Measurements from ENCODE around the gene LRRC23.
A peak's percentile ranks its signal among the peaks of the same experiment; 100 is the strongest.
"Not testable (repeated sequence)": the region's sequence is repeated elsewhere in the genome, so short reads cannot be mapped to it uniquely, and the experiment has no call there.

LRRC23 gene

DNA sequence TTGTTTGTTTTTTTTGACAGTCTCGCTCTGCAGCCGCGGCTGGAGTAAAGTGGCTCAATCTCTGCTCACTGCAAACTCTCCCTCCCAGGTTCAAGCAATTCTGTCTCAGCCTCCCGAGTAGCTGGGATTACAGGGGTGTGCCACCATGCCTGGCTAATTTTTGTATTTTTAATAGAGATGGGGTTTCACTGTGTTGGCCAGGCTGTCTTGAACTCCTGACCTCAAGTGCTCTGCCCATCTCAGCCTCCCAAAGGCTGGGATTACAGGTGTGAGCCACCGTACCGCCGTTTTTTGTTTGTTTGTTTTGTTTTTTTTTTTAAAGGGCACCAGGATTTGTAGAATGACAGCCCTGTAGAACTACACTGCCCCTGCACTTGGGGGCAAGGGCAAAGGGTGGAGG, 15.8 kb upstream of the LRRC23 start:
- H4K91ac ChIP-seq (ENCODE audit: low read depth, low read length); H3K4ac ChIP-seq (ENCODE audit: low read depth, low read length): not testable (repeated sequence)

DNA sequence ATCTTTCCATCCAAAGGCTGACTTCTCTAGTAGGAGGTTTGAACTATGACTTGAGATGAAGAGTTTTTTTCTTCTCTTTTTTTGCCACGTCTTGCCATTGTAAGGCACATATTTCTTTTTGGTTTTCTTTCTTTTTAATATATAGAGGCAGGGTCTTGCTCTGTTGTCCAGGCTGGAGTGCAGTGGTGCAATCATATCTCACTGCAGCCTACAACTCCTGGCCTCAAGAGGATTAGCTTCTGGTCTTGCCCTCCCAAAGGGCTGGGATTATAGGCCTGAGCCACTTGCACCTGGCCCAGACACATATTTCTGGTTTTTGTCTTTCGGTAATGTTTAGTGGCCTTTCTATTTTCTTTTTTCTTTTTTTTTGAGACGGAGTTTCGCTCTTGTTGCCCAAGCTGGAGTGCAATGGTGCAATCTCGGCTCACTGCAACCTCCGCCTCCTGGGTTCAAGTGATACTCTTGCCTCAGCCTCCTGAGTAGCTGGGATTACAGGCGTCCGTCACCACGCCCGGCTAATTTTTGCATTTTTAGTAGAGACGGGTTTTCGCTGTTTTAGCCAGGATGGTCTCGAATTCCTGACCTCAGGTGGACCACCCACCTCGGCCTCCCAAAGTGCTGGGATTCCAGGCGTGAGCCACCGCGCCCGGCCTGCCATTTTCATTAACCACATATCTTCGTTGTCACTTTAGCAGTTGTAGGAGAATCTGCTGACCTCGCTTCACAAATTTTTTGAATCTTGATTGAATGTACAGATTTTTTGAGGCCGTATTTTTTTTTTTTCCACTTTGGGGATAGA, 14.6 kb upstream of the LRRC23 start:
- H3K23ac ChIP-seq (ENCODE audit: low read length); H2BK120ac ChIP-seq (ENCODE audit: insufficient read depth, low read length, poor library complexity); H3K4me1 ChIP-seq (ENCODE audit: control insufficient read depth in 1 of 2, insufficient read depth in 2 of 2, low read length in 2 of 2); H2AK5ac ChIP-seq (ENCODE audit: low read length); H3K9me3 ChIP-seq (ENCODE audit: insufficient read depth, low read depth, low read length); H3K4ac ChIP-seq (ENCODE audit: low read depth, low read length); H2AFZ ChIP-seq (ENCODE audit: insufficient read depth, low read length, poor library complexity); H3K9ac ChIP-seq (ENCODE audit: low read length); H3K4me2 ChIP-seq (ENCODE audit: low read length); H4K12ac ChIP-seq (ENCODE audit: low read depth, low read length); H3K4me3 ChIP-seq (ENCODE audit: low read depth, low read length); H3K14ac ChIP-seq (ENCODE audit: low read length); H3K27me3 ChIP-seq (ENCODE audit: insufficient read depth, low read length); H3K18ac ChIP-seq (ENCODE audit: low read length); H3K79me2 ChIP-seq (ENCODE audit: control insufficient read depth, insufficient read depth, low read length, poor library complexity); H3K36me3 ChIP-seq (ENCODE audit: control insufficient read depth in 1 of 2, insufficient read depth in 2 of 2, low read length in 2 of 2); H4K8ac ChIP-seq (ENCODE audit: low read depth, low read length); H2BK5ac ChIP-seq (ENCODE audit: low read depth, low read length, poor library complexity): not testable (repeated sequence)
- Histone ChIP-seq H3K27ac (ENCODE audit: low read depth, low read length) (peak overlapping the region; percentile 94), H2BK12ac (ENCODE audit: low read length) (peak overlapping the region; percentile 73), H4K91ac (ENCODE audit: low read depth, low read length) (peak overlapping the region; percentile 57), H3K79me1 (ENCODE audit: low read length) (peaks cover 12% of the 10 kb centered on the region)
- DNase-seq, result peak in 1 of 2 donors; percentile 10
- WGBS (ENCODE audit: extremely low coverage, insufficient coverage, insufficient read length), result no CpG with 5 or more reads among the region's 21 CpGs

More for the DNA sequence above, 15.8 kb upstream of the LRRC23 start:
- not testable (repeated sequence) for H2BK12ac ChIP-seq (ENCODE audit: low read length); H3K18ac ChIP-seq (ENCODE audit: low read length); H2BK5ac ChIP-seq (ENCODE audit: low read depth, low read length, poor library complexity); H3K27ac ChIP-seq (ENCODE audit: low read depth, low read length); H3K9me3 ChIP-seq (ENCODE audit: insufficient read depth, low read depth, low read length); H3K23ac ChIP-seq (ENCODE audit: low read length); H3K14ac ChIP-seq (ENCODE audit: low read length); H3K36me3 ChIP-seq (ENCODE audit: control insufficient read depth in 1 of 2, insufficient read depth in 2 of 2, low read length in 2 of 2); H4K8ac ChIP-seq (ENCODE audit: low read depth, low read length); H2BK120ac ChIP-seq (ENCODE audit: insufficient read depth, low read length, poor library complexity); H3K79me2 ChIP-seq (ENCODE audit: control insufficient read depth, insufficient read depth, low read length, poor library complexity); H3K4me2 ChIP-seq (ENCODE audit: low read length); H2AFZ ChIP-seq (ENCODE audit: insufficient read depth, low read length, poor library complexity); H2AK5ac ChIP-seq (ENCODE audit: low read length); H3K27me3 ChIP-seq (ENCODE audit: insufficient read depth, low read length); H3K4me3 ChIP-seq (ENCODE audit: low read depth, low read length); DNase-seq; H4K12ac ChIP-seq (ENCODE audit: low read depth, low read length); H3K9ac ChIP-seq (ENCODE audit: low read length); H3K4me1 ChIP-seq (ENCODE audit: control insufficient read depth in 1 of 2, insufficient read depth in 2 of 2, low read length in 2 of 2)
- H3K79me1 ChIP-seq (ENCODE audit: low read length), result peaks cover 12% of the 10 kb centered on the region
- no CpG with 5 or more reads among the region's 7 CpGs for WGBS (ENCODE audit: extremely low coverage, insufficient coverage, insufficient read length)

DNA sequence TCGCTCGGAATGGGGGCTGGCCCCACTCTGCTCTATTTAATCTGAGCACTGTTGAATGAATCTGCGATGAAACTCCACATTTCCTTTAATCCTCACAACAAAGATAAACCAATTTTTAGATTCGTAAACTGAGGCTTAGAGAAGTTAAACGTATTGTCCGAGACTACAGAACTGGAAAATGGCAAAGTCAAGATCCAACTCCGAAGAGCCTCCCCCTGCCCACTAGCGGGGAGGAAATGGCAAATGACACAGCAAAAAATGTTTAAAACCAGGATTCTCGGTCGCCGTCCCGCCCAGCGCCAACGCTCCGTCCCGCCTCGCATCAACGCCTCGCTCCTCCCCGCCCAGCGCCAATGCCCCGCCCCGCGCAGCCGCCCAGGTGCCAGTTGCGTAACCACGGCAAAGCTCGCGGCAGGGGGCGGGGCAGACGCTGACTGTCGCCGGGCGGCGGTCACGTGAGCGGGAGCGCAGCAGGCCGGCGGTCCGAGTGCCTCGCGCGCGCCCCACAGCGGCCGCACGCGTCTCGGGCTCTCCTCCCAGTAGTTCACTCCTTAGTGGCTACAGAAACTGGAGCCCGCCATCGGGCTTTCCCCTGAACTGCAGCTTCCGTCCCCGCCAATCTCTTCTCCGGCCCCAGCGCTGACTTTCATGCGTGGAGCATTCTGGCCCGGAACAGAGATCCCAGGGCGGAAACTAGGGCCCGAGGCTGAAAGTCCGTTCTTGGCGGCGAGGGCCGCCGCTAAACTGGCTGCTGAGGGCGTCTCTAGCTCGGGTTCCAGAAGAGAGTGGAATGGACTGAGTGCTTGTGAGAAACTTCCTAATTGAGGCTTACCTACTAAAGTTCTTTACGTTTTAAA, 13.6 kb upstream of the LRRC23 start:
- Histone ChIP-seq H3K23ac (ENCODE audit: low read length) (no peak overlapping the region), H3K9ac (ENCODE audit: low read length) (peak overlapping the region; percentile 94), H3K79me2 (ENCODE audit: control insufficient read depth, insufficient read depth, low read length, poor library complexity) (no peaks in the 10 kb centered on the region), H4K91ac (ENCODE audit: low read depth, low read length) (peak overlapping the region; percentile 95), H3K4ac (ENCODE audit: low read depth, low read length) (peak overlapping the region; percentile 72), H2BK12ac (ENCODE audit: low read length) (no peak overlapping the region), H2AK5ac (ENCODE audit: low read length) (no peak overlapping the region), H3K4me3 (ENCODE audit: low read depth, low read length) (peak overlapping the region; percentile 64), H4K8ac (ENCODE audit: low read depth, low read length) (peak overlapping the region; percentile 96), H3K27me3 (ENCODE audit: insufficient read depth, low read length) (no peaks in the 10 kb centered on the region), H4K12ac (ENCODE audit: low read depth, low read length) (peak overlapping the region; percentile 94), H3K79me1 (ENCODE audit: low read length) (peaks cover 12% of the 10 kb centered on the region), H3K4me2 (ENCODE audit: low read length) (peak overlapping the region; percentile 98), H3K36me3 (ENCODE audit: control insufficient read depth in 1 of 2, insufficient read depth in 2 of 2, low read length in 2 of 2) (no peaks in the 10 kb centered on the region), H2AFZ (ENCODE audit: insufficient read depth, low read length, poor library complexity) (peak overlapping the region; percentile 93), H2BK5ac (ENCODE audit: low read depth, low read length, poor library complexity) (peak overlapping the region; percentile 91), H2BK120ac (ENCODE audit: insufficient read depth, low read length, poor library complexity) (peak overlapping the region; percentile 81), H3K9me3 (ENCODE audit: insufficient read depth, low read depth, low read length) (no peaks in the 10 kb centered on the region), H3K27ac (ENCODE audit: low read depth, low read length) (peak overlapping the region; percentile 94), H3K18ac (ENCODE audit: low read length) (peak overlapping the region; percentile 67), H3K4me1 (ENCODE audit: control insufficient read depth in 1 of 2, insufficient read depth in 2 of 2, low read length in 2 of 2) (peaks cover 2 to 3% of the 10 kb centered on the region in 2 experiments), H3K14ac (ENCODE audit: low read length) (peak overlapping the region; percentile 88)
- WGBS (ENCODE audit: extremely low coverage, insufficient coverage, insufficient read length), result no CpG with 5 or more reads among the region's 68 CpGs
- DNase-seq, result peak; percentile 96 to 99

DNA sequence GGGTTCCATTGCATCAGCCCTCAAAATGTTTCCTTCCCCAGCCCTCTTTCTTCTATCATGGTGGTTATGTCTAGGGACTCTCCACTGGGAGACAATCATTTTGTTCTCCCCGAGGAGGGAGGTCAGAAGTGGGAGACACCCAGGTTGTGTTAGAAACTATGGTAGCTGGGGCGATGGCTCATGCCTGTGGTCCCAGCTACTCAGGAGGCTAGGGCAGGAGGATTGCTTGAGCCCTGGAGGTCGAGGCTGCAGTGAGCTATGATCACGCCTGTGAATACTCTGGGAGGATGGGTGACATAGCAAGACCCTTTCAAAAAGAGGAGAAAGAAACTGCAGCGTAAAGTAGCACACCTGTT, 13.0 kb upstream of the LRRC23 start:
- peak overlapping the region; percentile 93 for H2AFZ ChIP-seq (ENCODE audit: insufficient read depth, low read length, poor library complexity)
- H3K79me1 ChIP-seq (ENCODE audit: low read length), result peaks cover 12% of the 10 kb centered on the region
- peak overlapping the region; percentile 17 for H3K18ac ChIP-seq (ENCODE audit: low read length)
- H3K9me3 ChIP-seq (ENCODE audit: insufficient read depth, low read depth, low read length), result no peaks in the 10 kb centered on the region
- H3K4me3 ChIP-seq (ENCODE audit: low read depth, low read length), result no peak overlapping the region
- no peaks in the 10 kb centered on the region for H3K27me3 ChIP-seq (ENCODE audit: insufficient read depth, low read length)
- no peak overlapping the region for H4K12ac ChIP-seq (ENCODE audit: low read depth, low read length)
- no peak overlapping the region for H3K14ac ChIP-seq (ENCODE audit: low read length)
- peak overlapping the region; percentile 52 for H2BK120ac ChIP-seq (ENCODE audit: insufficient read depth, low read length, poor library complexity)
- no peak for DNase-seq
- peaks cover 2 to 3% of the 10 kb centered on the region in 2 experiments for H3K4me1 ChIP-seq (ENCODE audit: control insufficient read depth in 1 of 2, insufficient read depth in 2 of 2, low read length in 2 of 2)
- peak overlapping the region; percentile 91 for H3K27ac ChIP-seq (ENCODE audit: low read depth, low read length)
- no CpG with 5 or more reads among the region's 5 CpGs for WGBS (ENCODE audit: extremely low coverage, insufficient coverage, insufficient read length)
- H4K8ac ChIP-seq (ENCODE audit: low read depth, low read length), result peak overlapping the region; percentile 96
- H3K4me2 ChIP-seq (ENCODE audit: low read length), result peak overlapping the region; percentile 98
- H3K9ac ChIP-seq (ENCODE audit: low read length), result peak overlapping the region; percentile 94
- no peak overlapping the region for H2BK5ac ChIP-seq (ENCODE audit: low read depth, low read length, poor library complexity)
- no peaks in the 10 kb centered on the region for H3K79me2 ChIP-seq (ENCODE audit: control insufficient read depth, insufficient read depth, low read length, poor library complexity)
- H3K4ac ChIP-seq (ENCODE audit: low read depth, low read length), result peak overlapping the region; percentile 68
- no peaks in the 10 kb centered on the region for H3K36me3 ChIP-seq (ENCODE audit: control insufficient read depth in 1 of 2, insufficient read depth in 2 of 2, low read length in 2 of 2)
- H4K91ac ChIP-seq (ENCODE audit: low read depth, low read length), result peak overlapping the region; percentile 85
- no peak overlapping the region for H3K23ac ChIP-seq (ENCODE audit: low read length)
- H2BK12ac ChIP-seq (ENCODE audit: low read length), result peak overlapping the region; percentile 50
- no peak overlapping the region for H2AK5ac ChIP-seq (ENCODE audit: low read length)

Data from trophoblast cell (in vitro differentiated cells and primary cell).